ENCODE data around the gene SEC16A.

The SEC16A gene

GRCh38 chr9:136522314-136523237 lies 39.7 kb upstream of the SEC16A start:
- TF ChIP-seq POLR2AphosphoS5 (IDR thresholded peaks at IDR 0.05; ENCODE audit: low read depth, low read length) (no peak), TAF1 (IDR thresholded peaks at IDR 0.05; ENCODE audit: borderline replicate concordance, insufficient read depth, low read length) (no peak), FOXP2 (optimal IDR thresholded peaks at IDR 0.05; ENCODE audit: borderline replicate concordance, extremely low read depth, extremely low read length, insufficient read depth) (no peak), SIN3A (IDR thresholded peaks at IDR 0.05; ENCODE audit: borderline replicate concordance, insufficient read depth, low read length) (no peak), REST (IDR thresholded peaks at IDR 0.05; ENCODE audit: insufficient read depth in 1 of 2, low read depth in 2 of 2, low read length in 2 of 2) (no peak)

- no peak for TF ChIP-seq TAF1 (IDR thresholded peaks at IDR 0.05; ENCODE audit: borderline replicate concordance, insufficient read depth, low read length)
- no peak for TF ChIP-seq REST (IDR thresholded peaks at IDR 0.05; ENCODE audit: insufficient read depth in 1 of 2, low read depth in 2 of 2, low read length in 2 of 2)
- no peak for TF ChIP-seq FOXP2 (optimal IDR thresholded peaks at IDR 0.05; ENCODE audit: borderline replicate concordance, extremely low read depth, extremely low read length, insufficient read depth)
- TF ChIP-seq SIN3A (IDR thresholded peaks at IDR 0.05; ENCODE audit: borderline replicate concordance, insufficient read depth, low read length), result no peak
- no peak for TF ChIP-seq POLR2AphosphoS5 (IDR thresholded peaks at IDR 0.05; ENCODE audit: low read depth, low read length)
These were observed 38.7 kb upstream of the SEC16A start for GRCh38 chr9:136521537-136521936.

- no peak for TF ChIP-seq TAF1 (IDR thresholded peaks at IDR 0.05; ENCODE audit: borderline replicate concordance, insufficient read depth, low read length)
- TF ChIP-seq REST (IDR thresholded peaks at IDR 0.05; ENCODE audit: insufficient read depth in 1 of 2, low read depth in 2 of 2, low read length in 2 of 2), result no peak
- TF ChIP-seq SIN3A (IDR thresholded peaks at IDR 0.05; ENCODE audit: borderline replicate concordance, insufficient read depth, low read length), result no peak
- no peak for TF ChIP-seq FOXP2 (optimal IDR thresholded peaks at IDR 0.05; ENCODE audit: borderline replicate concordance, extremely low read depth, extremely low read length, insufficient read depth)
- no peak for TF ChIP-seq POLR2AphosphoS5 (IDR thresholded peaks at IDR 0.05; ENCODE audit: low read depth, low read length)
These were observed 37.3 kb upstream of the SEC16A start for GRCh38 chr9:136520053-136520540.

- TF ChIP-seq SIN3A (IDR thresholded peaks at IDR 0.05; ENCODE audit: borderline replicate concordance, insufficient read depth, low read length), result no peak
- no peak for TF ChIP-seq POLR2AphosphoS5 (IDR thresholded peaks at IDR 0.05; ENCODE audit: low read depth, low read length)
- no peak for TF ChIP-seq TAF1 (IDR thresholded peaks at IDR 0.05; ENCODE audit: borderline replicate concordance, insufficient read depth, low read length)
- no peak for TF ChIP-seq FOXP2 (optimal IDR thresholded peaks at IDR 0.05; ENCODE audit: borderline replicate concordance, extremely low read depth, extremely low read length, insufficient read depth)
- no peak for TF ChIP-seq REST (IDR thresholded peaks at IDR 0.05; ENCODE audit: insufficient read depth in 1 of 2, low read depth in 2 of 2, low read length in 2 of 2)
These were observed 36.6 kb upstream of the SEC16A start for GRCh38 chr9:136519263-136520052.

All from PFSK-1 (cell line).